Fibroblast of lung (primary cell): ENCODE results near the gene CRELD2. TPM values are rescaled to one million over a fixed set of nuclear protein-coding genes. Genes with fewer than 3 reads are reported as not detected.

Experiments used
- DNase-seq, 2 donors: peaks; one replicate each; pipeline versions ENCODE4 v3.0.0 to v3.0.0-alpha.2; 2010; ENCODE audit warnings: low read depth in 2 of 2
- H2AFZ ChIP-seq: 2 replicates; pipeline ENCODE4 v1.5.1; 2012; ENCODE audit warnings: low read length, control low read depth, inconsistent platforms
- H3K27ac ChIP-seq: 2 replicates; pipeline ENCODE4 v1.5.1; 2011; ENCODE audit warnings: low read length, control low read depth; ENCODE audit not compliant: insufficient read depth
- H3K27me3 ChIP-seq: 2 replicates; pipeline ENCODE4 v1.5.1; 2011; ENCODE audit warnings: mild to moderate bottlenecking, low read length; ENCODE audit not compliant: control insufficient read depth, insufficient read depth
- H3K36me3 ChIP-seq: 2 replicates; pipeline ENCODE4 v1.5.1; 2011; ENCODE audit warnings: low read length; ENCODE audit not compliant: control insufficient read depth, insufficient read depth
- H3K4me1 ChIP-seq: 2 replicates; pipeline ENCODE4 v1.5.1; 2011; ENCODE audit warnings: low read length; ENCODE audit not compliant: control insufficient read depth, insufficient read depth; ENCODE audit errors: extremely low read depth
- H3K4me2 ChIP-seq: 2 replicates; pipeline ENCODE4 v1.5.1; 2011; ENCODE audit warnings: low read length, control low read depth; ENCODE audit not compliant: insufficient read depth; ENCODE audit errors: extremely low read depth
- H3K4me3 ChIP-seq, 4 experiments: fragments of 200-600 bp in 1 of 4; sonication (generic) in 1 of 4; replicated peaks in 1 of 4; 2 replicates each; pipeline ENCODE4 v1.5.1; 2011 to 2016; ENCODE audit warnings: low read length in 4 of 4, low read depth in 3 of 4, mild to moderate bottlenecking in 3 of 4, control low read depth in 2 of 4, inconsistent platforms in 1 of 4, mixed read lengths in 1 of 4; ENCODE audit not compliant: insufficient read depth in 1 of 4; ENCODE audit errors: control extremely low read depth in 1 of 4
- H3K79me2 ChIP-seq: 2 replicates; pipeline ENCODE4 v1.5.1; 2012; ENCODE audit warnings: mild to moderate bottlenecking, low read length, inconsistent platforms; ENCODE audit not compliant: control insufficient read depth, insufficient read depth
- H3K9ac ChIP-seq: 2 replicates; pipeline ENCODE4 v1.5.1; 2011; ENCODE audit warnings: mild to moderate bottlenecking, low read length, control low read depth; ENCODE audit not compliant: insufficient read depth
- H3K9me3 ChIP-seq: 2 replicates; pipeline ENCODE4 v1.5.1; 2012; ENCODE audit warnings: low read depth, low read length; ENCODE audit not compliant: control insufficient read depth, insufficient read depth
- H4K20me1 ChIP-seq: 2 replicates; pipeline ENCODE4 v1.5.1; 2011; ENCODE audit warnings: low read length; ENCODE audit not compliant: control insufficient read depth, insufficient read depth; ENCODE audit errors: extremely low read depth
- CTCF ChIP-seq, 2 donors: IDR thresholded peaks in 1 of 2; conservative IDR thresholded peaks in 1 of 2; 1 replicate in 1 of 2; 2 replicates in 1 of 2; pipeline ENCODE4 v1.5.1; 2011 to 2012; ENCODE audit warnings: low read length in 2 of 2, control low read depth in 1 of 2, inconsistent platforms in 1 of 2, low read depth in 1 of 2, mild to moderate bottlenecking in 1 of 2
- EZH2 ChIP-seq: IDR thresholded peaks from 2 replicates; pipeline ENCODE4 v1.5.1; 2012; ENCODE audit warnings: low read length, control low read depth, mild to moderate bottlenecking; ENCODE audit errors: missing control alignments
- polyA plus RNA-seq, 2 donors: library from polyadenylated mRNA; depleted of rRNA in 1 of 2; stranded (reverse) in 1 of 2; unstranded in 1 of 2; fragments of >200 nt; gene quantifications; 2 replicates each; pipeline ENCODE4 v1.2.1, GENCODE V29; 2011 to 2012; ENCODE audit warnings: missing spikeins in 1 of 2
- total RNA-seq: library from RNA; depleted of rRNA; stranded (reverse); fragments of >200 nt; gene quantifications from 2 replicates; pipeline ENCODE4 v1.2.1, GENCODE V29; 2014

CRELD2 gene
- total and polyA plus RNA-seq, 2 donors (not counting 1 experiment from before 2014, with no cell fraction given) = 45.3 to 56.6 TPM

- Histone ChIP-seq H3K36me3 (peaks cover 5% of the 10 kb centered on the region), H2AFZ (no peak overlapping the region), H3K27ac (no peak overlapping the region), H4K20me1 (no peaks in the 10 kb centered on the region), H3K4me3 (no peak overlapping the region), H3K4me2 (no peak overlapping the region), H3K27me3 (no peaks in the 10 kb centered on the region), H3K9ac (no peak overlapping the region), H3K79me2 (no peaks in the 10 kb centered on the region), H3K9me3 (no peaks in the 10 kb centered on the region), H3K4me1 (no peaks in the 10 kb centered on the region)
- DNase-seq = no peak
- no peak for TF ChIP-seq CTCF (conservative IDR thresholded peaks at IDR 0.05 in 1 of 2, IDR thresholded peaks at IDR 0.05 in 1 of 2; ENCODE audit: low read depth in 1 of 2, low read length in 2 of 2)
- no peak for TF ChIP-seq EZH2
These were observed 9.7 kb downstream of the CRELD2 start for GRCh38 chr22:49928185-49928495.

DNA sequence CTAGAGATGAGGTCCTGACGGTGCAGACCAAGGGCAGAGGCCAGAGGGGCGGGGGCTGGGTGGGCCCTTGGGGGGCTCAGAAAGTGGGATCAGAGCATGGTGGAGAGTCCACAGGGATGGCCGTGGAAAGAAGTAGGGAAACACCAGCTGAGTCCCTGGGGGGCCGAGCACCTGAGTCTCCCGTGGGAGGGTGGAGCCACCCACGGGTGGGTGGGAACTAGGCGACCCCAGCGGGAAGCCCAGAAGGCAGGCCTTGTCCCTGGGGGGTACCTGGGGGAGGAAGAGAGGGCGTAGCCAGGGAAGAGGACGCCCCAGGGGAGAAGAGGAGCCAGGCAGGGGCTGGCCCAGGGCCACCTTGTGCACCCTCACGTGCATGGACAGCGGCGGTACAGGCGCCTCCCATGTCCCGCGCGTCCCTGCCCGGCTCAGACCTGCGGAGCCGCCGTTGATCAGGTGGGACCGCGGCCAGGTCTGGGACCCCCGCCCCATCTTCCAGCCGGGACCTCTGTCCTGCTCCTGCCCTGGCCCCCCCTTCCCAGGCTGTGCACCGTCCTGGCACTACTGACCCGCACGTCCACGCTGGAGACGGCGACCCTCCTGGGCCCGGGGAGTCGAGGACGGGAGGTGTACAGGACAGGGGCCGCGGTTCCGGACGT is 10.2 kb downstream of the CRELD2 start:
- no peak overlapping the region for H3K27ac ChIP-seq
- H3K4me3 ChIP-seq = no peak overlapping the region
- no peak for TF ChIP-seq CTCF (conservative IDR thresholded peaks at IDR 0.05 in 1 of 2, IDR thresholded peaks at IDR 0.05 in 1 of 2; ENCODE audit: low read depth in 1 of 2, low read length in 2 of 2)
- no peak for TF ChIP-seq EZH2
- H3K79me2 ChIP-seq = no peaks in the 10 kb centered on the region
- no peak overlapping the region for H3K9ac ChIP-seq
- H3K4me1 ChIP-seq = no peaks in the 10 kb centered on the region
- H3K4me2 ChIP-seq = no peak overlapping the region
- no peak overlapping the region for H2AFZ ChIP-seq
- no peaks in the 10 kb centered on the region for H4K20me1 ChIP-seq
- no peaks in the 10 kb centered on the region for H3K27me3 ChIP-seq
- no peaks in the 10 kb centered on the region for H3K9me3 ChIP-seq
- DNase-seq = no peak
- peaks cover 5% of the 10 kb centered on the region for H3K36me3 ChIP-seq

DNA sequence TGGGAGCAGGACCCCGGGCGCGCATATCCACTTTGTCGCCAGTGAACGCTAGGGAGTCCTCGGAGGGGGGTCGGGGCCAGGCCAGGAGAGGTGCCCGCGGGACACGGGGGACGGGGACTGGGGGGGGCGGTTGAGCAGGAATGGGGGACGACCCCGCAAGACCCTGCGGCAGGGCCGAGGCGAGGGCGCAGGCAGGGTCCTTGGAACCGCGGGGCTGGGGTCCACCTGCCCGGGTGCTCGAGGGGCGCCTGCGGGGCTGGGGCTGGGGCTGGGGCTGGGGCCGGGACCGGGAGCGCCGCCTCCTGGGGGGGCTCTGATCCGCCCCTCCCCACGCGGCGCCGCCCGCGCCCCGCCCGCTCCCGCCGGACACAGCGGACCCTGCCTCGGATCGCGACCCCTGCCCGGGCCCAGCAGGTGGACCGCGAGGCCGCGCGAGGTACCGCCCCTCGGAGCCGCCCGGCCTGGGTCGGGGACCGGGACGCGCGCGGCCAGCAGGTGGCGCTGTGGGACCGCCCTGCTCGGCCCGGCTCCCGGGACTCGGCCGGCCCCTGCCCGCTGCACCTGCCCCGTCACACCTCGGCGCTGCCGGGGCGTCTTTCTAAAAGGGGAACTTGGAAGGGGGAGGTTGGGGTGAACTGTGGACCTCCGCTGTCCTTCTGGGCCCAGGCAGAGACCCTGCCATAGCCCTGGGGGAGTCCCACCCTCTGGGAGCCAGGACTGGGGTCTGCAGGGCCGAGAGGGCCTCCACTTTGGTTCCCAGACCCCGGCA is 11.0 kb downstream of the CRELD2 start:
- no peaks in the 10 kb centered on the region for H3K27me3 ChIP-seq
- H3K79me2 ChIP-seq = no peaks in the 10 kb centered on the region
- no peaks in the 10 kb centered on the region for H3K9me3 ChIP-seq
- peak; percentile 25 to 51 for TF ChIP-seq CTCF (conservative IDR thresholded peaks at IDR 0.05 in 1 of 2, IDR thresholded peaks at IDR 0.05 in 1 of 2; ENCODE audit: low read depth in 1 of 2, low read length in 2 of 2)
- no peak for TF ChIP-seq EZH2
- peaks cover 4% of the 10 kb centered on the region for H3K36me3 ChIP-seq
- H3K4me3 ChIP-seq = no peak overlapping the region
- H3K27ac ChIP-seq = no peak overlapping the region
- no peak overlapping the region for H3K4me2 ChIP-seq
- H3K9ac ChIP-seq = no peak overlapping the region
- no peak for DNase-seq
- H3K4me1 ChIP-seq = peaks cover 4% of the 10 kb centered on the region
- H4K20me1 ChIP-seq = no peaks in the 10 kb centered on the region
- H2AFZ ChIP-seq = no peak overlapping the region
